Fibroblast of lung (primary cell): ENCODE measurements around the gene CCSER2. TPM values are rescaled to one million over a fixed set of nuclear protein-coding genes. Genes with fewer than 3 reads are reported as not detected.

ENCODE experiments used
- DNase-seq, 2 donors: peaks; one replicate each; pipeline versions ENCODE4 v3.0.0 to v3.0.0-alpha.2; 2010; ENCODE audit warnings: low read depth in 2 of 2
- H2AFZ ChIP-seq: 2 replicates; pipeline ENCODE4 v1.5.1; 2012; ENCODE audit warnings: low read length, control low read depth, inconsistent platforms
- H3K27ac ChIP-seq: 2 replicates; pipeline ENCODE4 v1.5.1; 2011; ENCODE audit warnings: low read length, control low read depth; ENCODE audit not compliant: insufficient read depth
- H3K27me3 ChIP-seq: 2 replicates; pipeline ENCODE4 v1.5.1; 2011; ENCODE audit warnings: mild to moderate bottlenecking, low read length; ENCODE audit not compliant: control insufficient read depth, insufficient read depth
- H3K36me3 ChIP-seq: 2 replicates; pipeline ENCODE4 v1.5.1; 2011; ENCODE audit warnings: low read length; ENCODE audit not compliant: control insufficient read depth, insufficient read depth
- H3K4me1 ChIP-seq: 2 replicates; pipeline ENCODE4 v1.5.1; 2011; ENCODE audit warnings: low read length; ENCODE audit not compliant: control insufficient read depth, insufficient read depth; ENCODE audit errors: extremely low read depth
- H3K4me2 ChIP-seq: 2 replicates; pipeline ENCODE4 v1.5.1; 2011; ENCODE audit warnings: low read length, control low read depth; ENCODE audit not compliant: insufficient read depth; ENCODE audit errors: extremely low read depth
- H3K4me3 ChIP-seq, 4 experiments: fragments of 200-600 bp in 1 of 4; sonication (generic) in 1 of 4; replicated peaks in 1 of 4; 2 replicates each; pipeline ENCODE4 v1.5.1; 2011 to 2016; ENCODE audit warnings: low read length in 4 of 4, low read depth in 3 of 4, mild to moderate bottlenecking in 3 of 4, control low read depth in 2 of 4, inconsistent platforms in 1 of 4, mixed read lengths in 1 of 4; ENCODE audit not compliant: insufficient read depth in 1 of 4; ENCODE audit errors: control extremely low read depth in 1 of 4
- H3K79me2 ChIP-seq: 2 replicates; pipeline ENCODE4 v1.5.1; 2012; ENCODE audit warnings: mild to moderate bottlenecking, low read length, inconsistent platforms; ENCODE audit not compliant: control insufficient read depth, insufficient read depth
- H3K9ac ChIP-seq: 2 replicates; pipeline ENCODE4 v1.5.1; 2011; ENCODE audit warnings: mild to moderate bottlenecking, low read length, control low read depth; ENCODE audit not compliant: insufficient read depth
- H3K9me3 ChIP-seq: 2 replicates; pipeline ENCODE4 v1.5.1; 2012; ENCODE audit warnings: low read depth, low read length; ENCODE audit not compliant: control insufficient read depth, insufficient read depth
- H4K20me1 ChIP-seq: 2 replicates; pipeline ENCODE4 v1.5.1; 2011; ENCODE audit warnings: low read length; ENCODE audit not compliant: control insufficient read depth, insufficient read depth; ENCODE audit errors: extremely low read depth
- CTCF ChIP-seq, 2 donors: IDR thresholded peaks in 1 of 2; conservative IDR thresholded peaks in 1 of 2; 1 replicate in 1 of 2; 2 replicates in 1 of 2; pipeline ENCODE4 v1.5.1; 2011 to 2012; ENCODE audit warnings: low read length in 2 of 2, control low read depth in 1 of 2, inconsistent platforms in 1 of 2, low read depth in 1 of 2, mild to moderate bottlenecking in 1 of 2
- EZH2 ChIP-seq: IDR thresholded peaks from 2 replicates; pipeline ENCODE4 v1.5.1; 2012; ENCODE audit warnings: low read length, control low read depth, mild to moderate bottlenecking; ENCODE audit errors: missing control alignments
- polyA plus RNA-seq, 2 donors: library from polyadenylated mRNA; depleted of rRNA in 1 of 2; stranded (reverse) in 1 of 2; unstranded in 1 of 2; fragments of >200 nt; gene quantifications; 2 replicates each; pipeline ENCODE4 v1.2.1, GENCODE V29; 2011 to 2012; ENCODE audit warnings: missing spikeins in 1 of 2
- total RNA-seq: library from RNA; depleted of rRNA; stranded (reverse); fragments of >200 nt; gene quantifications from 2 replicates; pipeline ENCODE4 v1.2.1, GENCODE V29; 2014

The CCSER2 gene
- total and polyA plus RNA-seq, 2 donors (not counting 1 experiment from before 2014, with no cell fraction given) = 28.2 to 65.4 TPM

- H3K4me2 ChIP-seq = no peak overlapping the region
- TF ChIP-seq EZH2 (no peak), CTCF (conservative IDR thresholded peaks at IDR 0.05 in 1 of 2, IDR thresholded peaks at IDR 0.05 in 1 of 2; ENCODE audit: low read depth in 1 of 2, low read length in 2 of 2) (no peak)
- H3K79me2 ChIP-seq = peaks cover 53% of the 10 kb centered on the region
- no peaks in the 10 kb centered on the region for H3K9me3 ChIP-seq
- no peak overlapping the region for H3K27ac ChIP-seq
- peaks cover 1% of the 10 kb centered on the region for H4K20me1 ChIP-seq
- peaks cover 2% of the 10 kb centered on the region for H3K4me1 ChIP-seq
- H2AFZ ChIP-seq = no peak overlapping the region
- DNase-seq = no peak
- no peak overlapping the region for H3K4me3 ChIP-seq
- H3K9ac ChIP-seq = no peak overlapping the region
- no peaks in the 10 kb centered on the region for H3K36me3 ChIP-seq
- H3K27me3 ChIP-seq = no peaks in the 10 kb centered on the region
These were observed 11.8 kb downstream of the CCSER2 start for GRCh38 chr10:84340187-84340586.

- TF ChIP-seq EZH2 (no peak), CTCF (conservative IDR thresholded peaks at IDR 0.05 in 1 of 2, IDR thresholded peaks at IDR 0.05 in 1 of 2; ENCODE audit: low read depth in 1 of 2, low read length in 2 of 2) (no peak)
- DNase-seq = no peak
- Histone ChIP-seq H3K4me2 (no peak overlapping the region), H3K27ac (no peak overlapping the region), H3K36me3 (no peaks in the 10 kb centered on the region), H3K9ac (no peak overlapping the region), H3K79me2 (peaks cover 46% of the 10 kb centered on the region), H3K4me3 (no peak overlapping the region), H3K4me1 (peaks cover 2% of the 10 kb centered on the region), H3K9me3 (no peaks in the 10 kb centered on the region), H3K27me3 (no peaks in the 10 kb centered on the region), H4K20me1 (peaks cover 1% of the 10 kb centered on the region), H2AFZ (no peak overlapping the region)
These were observed 12.5 kb downstream of the CCSER2 start for GRCh38 chr10:84340632-84341537.

GRCh38 chr10:84341538-84341856 lies 13.1 kb downstream of the CCSER2 start:
- Histone ChIP-seq H3K36me3 (no peaks in the 10 kb centered on the region), H4K20me1 (peaks cover 1% of the 10 kb centered on the region), H3K4me3 (no peak overlapping the region), H3K9me3 (no peaks in the 10 kb centered on the region), H3K9ac (no peak overlapping the region), H3K27ac (no peak overlapping the region), H3K4me2 (no peak overlapping the region), H3K27me3 (no peaks in the 10 kb centered on the region), H3K79me2 (peaks cover 43% of the 10 kb centered on the region), H3K4me1 (peaks cover 2% of the 10 kb centered on the region), H2AFZ (no peak overlapping the region)
- TF ChIP-seq CTCF (conservative IDR thresholded peaks at IDR 0.05 in 1 of 2, IDR thresholded peaks at IDR 0.05 in 1 of 2; ENCODE audit: low read depth in 1 of 2, low read length in 2 of 2) (no peak), EZH2 (no peak)
- no peak for DNase-seq
